WTC11 (cell line): ENCODE data around the gene NBPF1. TPM values are rescaled to one million over a fixed set of nuclear protein-coding genes. Genes with fewer than 3 reads are reported as not detected.
"Not testable (repeated sequence)": the region's sequence is repeated elsewhere in the genome, so short reads cannot be mapped to it uniquely, and the experiment has no call there.

Experiments
- ATAC-seq: fragments of 200-7000 bp; cut with Tn5 transposase; 2 replicates; pipeline ENCODE4 v1.10.0; 2021; ENCODE audit warnings: mild to moderate bottlenecking, moderate library complexity
- CTCF ChIA-PET: fragments of 300-600 bp; sonication (Branson Sonifier 250); formaldehyde crosslinking; loops from one replicate; lab custom pipeline; 2021; ENCODE audit warnings: antibody characterized with exemption; lab: Charles Lee
- POLR2A ChIA-PET: fragments of 350-600 bp; sonication (Branson Sonifier 250); formaldehyde crosslinking; loops from one replicate; lab custom pipeline; 2021; ENCODE audit warnings: antibody characterized with exemption; lab: Charles Lee
- DNase-seq: peaks from one replicate; pipeline ENCODE4 v3.0.0; 2021; ENCODE audit warnings: low spot score
- H3K27ac Mint-ChIP-seq: 2 replicates; pipeline ENCODE4 v1.8.0; 2021; ENCODE audit warnings: mixed read lengths
- H3K27me3 Mint-ChIP-seq: 2 replicates; pipeline ENCODE4 v1.8.0; 2021; ENCODE audit warnings: low read depth, mild to moderate bottlenecking, moderate library complexity, mixed read lengths
- H3K36me3 Mint-ChIP-seq: 2 replicates; pipeline ENCODE4 v1.8.0; 2021; ENCODE audit warnings: mixed read lengths
- H3K4me1 Mint-ChIP-seq: 2 replicates; pipeline ENCODE4 v1.8.0; 2022; ENCODE audit warnings: mixed read lengths
- H3K4me3 Mint-ChIP-seq: 2 replicates; pipeline ENCODE4 v1.8.0; 2021; ENCODE audit warnings: mild to moderate bottlenecking, moderate library complexity, mixed read lengths
- H3K9me3 Mint-ChIP-seq: 2 replicates; pipeline ENCODE4 v1.8.0; 2021; ENCODE audit warnings: mixed read lengths
- GABPB1 ChIP-seq: sonication (generic); formaldehyde crosslinking; IDR thresholded peaks from 2 replicates; pipeline ENCODE4 v1.8.1; 2023; ENCODE audit warnings: mild to moderate bottlenecking, missing genetic modification reagents
- total RNA-seq: library from RNA; stranded (reverse); gene quantifications from 3 replicates; pipeline ENCODE4 v1.2.3, GENCODE V29; 2021

NBPF1 gene
- total RNA-seq, 1 experiment from 2014 or later = 18.3 TPM

GRCh38 chr1:16553244-16553643, 60.1 kb downstream of the NBPF1 start:
- H3K4me3 Mint-ChIP-seq, DNase-seq, CTCF ChIA-PET, H3K36me3 Mint-ChIP-seq, H3K9me3 Mint-ChIP-seq, H3K27ac Mint-ChIP-seq, H3K4me1 Mint-ChIP-seq, POLR2A ChIA-PET, H3K27me3 Mint-ChIP-seq, ATAC-seq: not testable (repeated sequence)

DNA sequence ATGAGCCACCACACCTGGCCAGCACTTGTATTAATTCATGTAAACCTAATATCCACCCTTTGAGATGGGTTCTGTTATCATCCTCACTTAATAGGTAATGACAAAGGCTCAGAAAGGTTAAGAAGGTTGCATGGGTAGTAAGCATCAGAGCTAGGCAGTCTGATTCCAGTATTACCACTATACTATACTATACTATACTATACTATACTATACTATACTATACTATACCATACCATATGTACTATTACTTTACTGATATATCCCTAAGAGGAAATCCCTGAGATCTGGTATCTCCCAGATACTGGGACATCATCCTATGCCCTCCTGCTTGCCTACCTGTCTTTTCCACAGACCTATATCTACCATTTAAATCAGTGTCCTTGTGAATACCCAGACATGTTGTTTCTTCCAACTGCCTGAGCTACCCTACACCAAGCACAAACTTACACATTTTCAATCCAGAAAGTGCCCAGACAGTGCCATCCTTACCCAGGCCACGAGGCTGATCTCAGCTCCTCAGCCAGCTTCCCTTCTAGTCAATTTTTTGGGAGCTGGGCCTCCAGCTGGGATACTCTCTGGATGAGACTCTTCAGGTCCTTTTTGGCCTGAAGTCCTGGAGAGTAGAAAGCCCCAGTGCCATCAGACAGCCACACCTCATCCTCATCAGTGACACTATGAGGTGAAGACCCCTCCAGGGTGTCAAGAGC, 63.0 kb downstream of the NBPF1 start:
- ATAC-seq = not testable (repeated sequence)

DNA sequence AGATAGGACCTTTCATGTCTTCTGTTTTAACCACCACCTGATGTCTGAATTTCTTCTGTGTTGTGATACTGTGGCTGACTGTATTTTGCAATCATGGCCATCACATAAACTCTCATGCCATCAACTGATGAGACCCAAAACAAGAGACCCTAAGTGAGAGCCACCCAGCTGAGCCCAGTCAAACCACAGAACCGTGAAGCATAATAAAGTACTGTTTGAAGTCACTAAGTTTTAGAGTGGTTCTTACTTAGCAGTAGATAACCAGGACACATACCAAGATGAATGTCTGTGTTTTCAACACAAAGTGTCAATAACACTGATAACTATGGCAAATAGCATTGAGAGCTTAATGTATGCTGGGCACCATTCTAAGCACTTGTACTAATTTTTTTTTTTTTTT, 63.8 kb downstream of the NBPF1 start:
- ATAC-seq, DNase-seq, H3K27ac Mint-ChIP-seq, H3K27me3 Mint-ChIP-seq, CTCF ChIA-PET, H3K4me1 Mint-ChIP-seq, H3K36me3 Mint-ChIP-seq, H3K9me3 Mint-ChIP-seq, H3K4me3 Mint-ChIP-seq, POLR2A ChIA-PET: not testable (repeated sequence)

More for the DNA sequence above, 63.0 kb downstream of the NBPF1 start:
- H3K36me3 Mint-ChIP-seq, H3K9me3 Mint-ChIP-seq, POLR2A ChIA-PET, H3K27ac Mint-ChIP-seq, CTCF ChIA-PET, H3K27me3 Mint-ChIP-seq, H3K4me3 Mint-ChIP-seq, H3K4me1 Mint-ChIP-seq, DNase-seq: not testable (repeated sequence)

DNA sequence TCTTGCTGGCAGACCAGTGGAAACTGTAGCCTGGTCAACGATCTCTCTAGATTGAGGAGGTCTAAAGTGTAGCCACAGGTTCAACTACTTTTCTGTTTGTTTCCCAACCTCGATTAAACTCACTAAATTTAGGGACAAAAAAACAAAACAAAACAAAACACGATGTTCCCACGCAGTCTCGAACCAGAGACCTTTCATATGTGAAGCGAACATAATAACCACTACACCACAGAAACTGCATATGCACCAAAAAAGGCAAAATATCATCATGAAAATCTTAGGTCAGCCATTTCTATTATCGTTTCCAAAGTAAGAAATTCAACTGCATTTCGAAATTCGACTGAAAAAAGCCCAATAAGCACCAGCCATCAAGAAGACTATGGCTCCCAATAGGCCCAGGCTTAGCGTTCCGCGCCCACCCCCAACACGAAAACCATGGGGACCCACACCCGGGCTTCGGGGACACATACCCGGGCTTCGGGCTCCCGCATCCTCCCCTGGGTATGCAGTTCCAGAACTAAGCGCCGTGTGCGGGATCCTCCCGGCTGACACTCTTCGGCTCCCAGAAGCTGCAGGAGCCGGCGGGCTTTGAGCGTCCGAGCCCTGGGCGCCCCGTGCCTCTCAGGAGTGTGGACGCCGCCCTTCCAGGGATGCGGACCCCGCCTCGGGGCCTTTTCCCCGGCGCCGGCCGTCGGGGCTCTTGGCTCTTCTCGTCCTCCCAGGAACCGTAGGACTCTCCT, 65.7 kb downstream of the NBPF1 start:
- H3K27ac Mint-ChIP-seq, H3K4me1 Mint-ChIP-seq, POLR2A ChIA-PET, H3K27me3 Mint-ChIP-seq, DNase-seq, H3K36me3 Mint-ChIP-seq, CTCF ChIA-PET, H3K9me3 Mint-ChIP-seq: not testable (repeated sequence)
- ATAC-seq = peak; percentile 70
- H3K4me3 Mint-ChIP-seq = peak overlapping the region; percentile 57

DNA sequence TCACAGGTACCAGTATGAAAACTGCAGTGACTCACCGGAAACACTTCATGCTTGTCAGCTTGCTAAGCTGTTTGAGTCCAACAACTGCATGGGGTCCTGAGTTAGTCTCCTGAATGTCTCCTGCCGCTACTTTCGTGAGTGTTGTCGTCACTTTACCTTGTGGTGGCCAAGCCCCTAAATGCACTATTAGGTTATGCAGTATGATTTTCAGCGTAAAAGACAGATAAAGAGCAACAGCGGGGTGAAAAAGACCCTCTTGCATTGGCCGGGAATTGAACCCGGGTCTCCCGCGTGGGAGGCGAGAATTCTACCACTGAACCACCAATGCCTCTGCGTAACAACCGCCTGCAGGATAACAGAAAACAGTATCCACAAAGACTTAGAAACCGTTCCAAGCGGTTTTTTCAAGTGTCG, 67.7 kb downstream of the NBPF1 start:
- POLR2A ChIA-PET, H3K9me3 Mint-ChIP-seq, H3K27me3 Mint-ChIP-seq, H3K36me3 Mint-ChIP-seq, H3K4me1 Mint-ChIP-seq, CTCF ChIA-PET, H3K27ac Mint-ChIP-seq: not testable (repeated sequence)
- peak; percentile 18; the same call in 1 of the 2 replicates for TF ChIP-seq GABPB1 (CRISPR knock-in tag)
- H3K4me3 Mint-ChIP-seq = peak overlapping the region; percentile 54
- DNase-seq (peak; percentile 59), ATAC-seq (peak; percentile 88)

DNA sequence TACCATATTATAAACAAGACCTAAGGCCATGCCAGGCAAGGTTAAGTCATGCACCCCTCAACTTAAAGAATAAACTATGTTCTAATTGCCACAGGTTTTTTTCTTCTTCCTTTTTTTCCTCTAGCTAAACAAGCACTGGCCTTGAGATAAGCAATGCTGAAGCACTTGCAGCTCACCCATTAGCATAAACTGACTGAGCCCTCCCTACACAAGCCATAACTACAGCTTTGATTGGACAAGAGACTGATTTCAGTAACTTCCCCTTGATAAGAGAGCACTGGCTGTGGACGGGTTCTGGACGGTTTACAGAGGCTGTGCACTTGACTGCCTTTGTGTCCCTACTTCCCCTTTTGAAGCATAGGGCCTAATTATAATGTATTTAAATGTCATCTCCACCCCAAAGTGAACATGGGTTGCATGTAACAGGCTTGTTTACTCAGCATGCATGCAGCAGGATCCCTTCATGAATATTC, 72.9 kb downstream of the NBPF1 start:
- POLR2A ChIA-PET, H3K36me3 Mint-ChIP-seq, CTCF ChIA-PET, H3K4me3 Mint-ChIP-seq, DNase-seq, H3K9me3 Mint-ChIP-seq, ATAC-seq: not testable (repeated sequence)
- H3K4me1 Mint-ChIP-seq = peaks cover 18% of the 10 kb centered on the region
- H3K27me3 Mint-ChIP-seq = peaks cover 15% of the 10 kb centered on the region
- H3K27ac Mint-ChIP-seq = peak overlapping the region; percentile 70; the same call in 1 of the 2 replicates

DNA sequence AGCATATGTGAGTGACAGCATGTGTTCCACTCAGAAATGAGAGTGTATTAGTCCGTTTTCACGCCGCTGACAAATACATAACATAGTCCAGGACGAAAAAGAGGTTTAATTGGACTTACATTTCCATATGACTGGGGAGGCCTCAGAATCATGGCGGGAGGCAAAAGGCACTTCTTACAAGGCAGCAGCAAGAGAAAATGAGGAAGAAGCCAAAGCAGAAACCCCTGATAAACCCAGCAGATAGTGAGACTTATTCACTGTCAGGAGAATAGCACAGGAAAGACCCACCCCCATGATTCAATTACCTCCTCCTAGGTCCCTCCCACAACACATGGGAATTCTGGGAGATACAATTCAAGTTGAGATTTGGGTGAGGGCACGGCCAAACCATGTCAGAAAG, 75.8 kb downstream of the NBPF1 start:
- ATAC-seq, H3K36me3 Mint-ChIP-seq, H3K27ac Mint-ChIP-seq, H3K9me3 Mint-ChIP-seq, DNase-seq, CTCF ChIA-PET, POLR2A ChIA-PET: not testable (repeated sequence)
- H3K27me3 Mint-ChIP-seq = peaks cover 39% of the 10 kb centered on the region
- peaks cover 25% of the 10 kb centered on the region for H3K4me1 Mint-ChIP-seq
- peak overlapping the region; percentile 14; the same call in 1 of the 2 replicates for H3K4me3 Mint-ChIP-seq

- DNase-seq, POLR2A ChIA-PET, ATAC-seq, CTCF ChIA-PET, H3K27ac Mint-ChIP-seq, H3K9me3 Mint-ChIP-seq, H3K36me3 Mint-ChIP-seq: not testable (repeated sequence)
- H3K4me3 Mint-ChIP-seq = peak overlapping the region; percentile 91
- H3K27me3 Mint-ChIP-seq = peaks cover 46% of the 10 kb centered on the region
- peaks cover 30% of the 10 kb centered on the region for H3K4me1 Mint-ChIP-seq
These were observed 76.6 kb downstream of the NBPF1 start for GRCh38 chr1:16536796-16537195.

- peaks cover 52% of the 10 kb centered on the region for H3K27me3 Mint-ChIP-seq
- ATAC-seq, POLR2A ChIA-PET, H3K9me3 Mint-ChIP-seq, CTCF ChIA-PET, DNase-seq, H3K27ac Mint-ChIP-seq, H3K36me3 Mint-ChIP-seq: not testable (repeated sequence)
- H3K4me1 Mint-ChIP-seq = peaks cover 32% of the 10 kb centered on the region
- peak overlapping the region; percentile 91 for H3K4me3 Mint-ChIP-seq
These were observed 77.5 kb downstream of the NBPF1 start for GRCh38 chr1:16535898-16536297.
